HepG2 (cell line): ENCODE results near the gene COL8A2. TPM values are rescaled to one million over a fixed set of nuclear protein-coding genes. Genes with fewer than 3 reads are reported as not detected.

Source experiments
- FOXA1 ChIP-seq, 2 experiments: fragments of 450-650 bp in 1 of 2; sonication (generic) in 1 of 2; formaldehyde crosslinking in 1 of 2; IDR thresholded peaks; 2 replicates each; pipeline versions ENCODE4 v1.4.0 to v1.6.1; 2016 to 2020; ENCODE audit warnings: missing genetic modification reagents in 1 of 2
- HNRNPK ChIP-seq: fragments of 200-400 bp; formaldehyde crosslinking; IDR thresholded peaks from 2 replicates; pipeline ENCODE4 v1.6.1; 2018; ENCODE audit warnings: low read length, low read depth, moderate library complexity, mild to moderate bottlenecking; ENCODE audit not compliant: poor library complexity, severe bottlenecking
- KLF12 ChIP-seq: sonication (generic); formaldehyde crosslinking; IDR thresholded peaks from 2 replicates; pipeline ENCODE4 v1.4.0; 2020; ENCODE audit warnings: missing genetic modification reagents, borderline replicate concordance
- KMT2B ChIP-seq: IDR thresholded peaks from 2 replicates; pipeline ENCODE4 v1.6.1; 2016; ENCODE audit warnings: missing genetic modification reagents, missing compliant biosample characterization
- NR2F6 ChIP-seq, 2 experiments: IDR thresholded peaks; 2 replicates each; pipeline ENCODE4 v1.6.1; 2016; ENCODE audit warnings: antibody characterized with exemption in 1 of 2, mild to moderate bottlenecking in 1 of 2
- NRL ChIP-seq: sonication (generic); formaldehyde crosslinking; IDR thresholded peaks from 2 replicates; pipeline ENCODE4 v1.5.0; 2020; ENCODE audit warnings: missing genetic modification reagents, mild to moderate bottlenecking, moderate library complexity, borderline replicate concordance
- ONECUT2 ChIP-seq: sonication (generic); formaldehyde crosslinking; IDR thresholded peaks from 2 replicates; pipeline ENCODE4 v1.4.0; 2020; ENCODE audit warnings: missing genetic modification reagents
- SETDB1 ChIP-seq: sonication (generic); formaldehyde crosslinking; IDR thresholded peaks from 2 replicates; pipeline ENCODE4 v1.5.1; 2020; ENCODE audit warnings: missing genetic modification reagents, mild to moderate bottlenecking, borderline replicate concordance
- THYN1 ChIP-seq: sonication (generic); formaldehyde crosslinking; IDR thresholded peaks from 2 replicates; pipeline ENCODE4 v1.8.1; 2023; ENCODE audit warnings: low read depth, mild to moderate bottlenecking, moderate library complexity, missing genetic modification reagents, borderline replicate concordance
- ZBTB8A ChIP-seq: sonication (generic); formaldehyde crosslinking; IDR thresholded peaks from 2 replicates; pipeline ENCODE4 v1.4.0; 2020; ENCODE audit warnings: mild to moderate bottlenecking, low read depth, missing genetic modification reagents, borderline replicate concordance
- ZNF143 ChIP-seq: sonication (generic); formaldehyde crosslinking; IDR thresholded peaks from 2 replicates; pipeline ENCODE4 v1.4.0; 2020; ENCODE audit warnings: missing genetic modification reagents
- ZNF484 ChIP-seq: sonication (generic); formaldehyde crosslinking; IDR thresholded peaks from 2 replicates; pipeline ENCODE4 v1.5.1; 2020; ENCODE audit warnings: mild to moderate bottlenecking, low read depth, missing genetic modification reagents, borderline replicate concordance
- ZNF552 ChIP-seq: sonication (generic); formaldehyde crosslinking; IDR thresholded peaks from 2 replicates; pipeline ENCODE4 v1.9.0; 2022; ENCODE audit warnings: missing genetic modification reagents, mild to moderate bottlenecking, borderline replicate concordance
- ZNF563 ChIP-seq: sonication (generic); formaldehyde crosslinking; IDR thresholded peaks from 2 replicates; pipeline ENCODE4 v1.8.0; 2022; ENCODE audit warnings: mild to moderate bottlenecking, moderate library complexity, missing genetic modification reagents
- polyA plus RNA-seq, 8 experiments: library from polyadenylated mRNA; depleted of rRNA in 3 of 8; stranded (reverse) in 7 of 8; unstranded in 1 of 8; fragments of >200 nt; fragmentation: Illumina TruSeq in 4 of 8; extraction: Trizol in 4 of 8; gene quantifications; 2 replicates each; pipeline versions ENCODE4 v1.2.1 to v1.2.3, GENCODE V29; 2011 to 2016; ENCODE audit warnings: low read depth in 4 of 8, missing spikeins in 1 of 8, mixed read lengths in 1 of 8; ENCODE audit not compliant: insufficient read depth in 1 of 8
- total RNA-seq, 5 experiments: library from RNA; depleted of rRNA; stranded (reverse); fragments of >200 nt; fragmentation: Illumina TruSeq; extraction: Trizol; gene quantifications; 2 replicates each; pipeline ENCODE4 v1.2.3, GENCODE V29; 2016; ENCODE audit warnings: low read depth in 1 of 5
- TF ChIP-seq, protein P1 (sequence below): sonication (generic); formaldehyde crosslinking; IDR thresholded peaks from 2 replicates; pipeline ENCODE4 v1.4.0; 2020; ENCODE audit warnings: missing genetic modification reagents
- TF ChIP-seq, protein P2 (sequence below): fragments of 450-650 bp; IDR thresholded peaks from 2 replicates; pipeline ENCODE4 v1.6.1; 2016
- TF ChIP-seq, protein P3 (sequence below): sonication (generic); formaldehyde crosslinking; IDR thresholded peaks from 2 replicates; pipeline ENCODE4 v1.5.0; 2020; ENCODE audit warnings: mild to moderate bottlenecking, missing genetic modification reagents
- TF ChIP-seq, protein P4 (sequence below): IDR thresholded peaks from 2 replicates; pipeline ENCODE4 v1.6.1; 2016; ENCODE audit warnings: mild to moderate bottlenecking

Gene COL8A2
- total and polyA plus RNA-seq, 2 of the 13 experiments (the other 11 are each of a cell fraction or from before 2014, with no cell fraction given), result 0.13 to 0.24 TPM

DNA sequence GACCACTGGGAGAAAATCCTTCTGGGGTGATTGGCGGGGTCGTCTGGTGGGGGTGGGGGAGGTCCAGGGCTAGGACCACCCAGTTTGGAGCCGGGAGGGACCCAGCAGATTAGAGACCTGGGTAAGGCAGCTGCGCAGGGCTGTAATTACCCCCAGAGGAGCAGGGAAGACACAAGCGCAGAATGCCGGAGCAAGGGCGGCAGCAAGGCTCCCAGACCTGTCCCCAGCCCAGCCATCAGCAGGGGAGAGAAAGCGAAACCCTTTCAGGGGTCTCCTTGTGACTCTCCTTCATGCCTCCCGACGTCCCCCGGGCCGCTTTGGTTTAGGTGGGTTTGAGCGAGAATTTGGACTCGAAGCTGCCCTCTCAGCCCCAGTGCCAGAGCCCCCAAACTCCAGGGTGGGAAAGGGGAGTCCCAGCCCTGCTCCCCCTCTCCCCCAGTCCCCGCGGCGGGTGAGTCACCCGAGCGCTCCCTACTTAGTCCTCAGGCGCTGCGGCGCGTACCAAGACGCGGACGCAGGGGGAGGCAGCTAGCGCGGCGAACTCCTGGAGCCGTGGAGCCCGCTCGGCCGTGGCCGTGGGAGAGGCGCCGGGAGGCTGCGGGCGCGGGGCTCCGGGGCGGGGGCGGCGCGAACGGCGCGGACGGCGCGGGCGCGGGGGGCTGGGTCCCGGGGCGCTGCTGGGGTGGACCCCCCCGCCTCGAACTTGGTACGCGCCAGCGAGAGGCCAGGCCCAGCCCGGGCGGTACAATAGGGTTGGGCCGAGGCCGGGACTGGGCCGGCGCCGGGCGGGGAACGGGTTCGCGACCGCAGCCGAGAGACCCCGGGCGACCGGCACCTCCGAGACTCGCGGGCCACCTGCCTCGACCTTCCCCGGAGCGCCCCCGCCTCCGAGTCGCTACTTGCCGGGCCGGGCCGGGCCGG, 30.6 kb upstream of the COL8A2 start, which contains the start of gene MAP7D1 (continued):
- TF ChIP-seq, protein P1, sequence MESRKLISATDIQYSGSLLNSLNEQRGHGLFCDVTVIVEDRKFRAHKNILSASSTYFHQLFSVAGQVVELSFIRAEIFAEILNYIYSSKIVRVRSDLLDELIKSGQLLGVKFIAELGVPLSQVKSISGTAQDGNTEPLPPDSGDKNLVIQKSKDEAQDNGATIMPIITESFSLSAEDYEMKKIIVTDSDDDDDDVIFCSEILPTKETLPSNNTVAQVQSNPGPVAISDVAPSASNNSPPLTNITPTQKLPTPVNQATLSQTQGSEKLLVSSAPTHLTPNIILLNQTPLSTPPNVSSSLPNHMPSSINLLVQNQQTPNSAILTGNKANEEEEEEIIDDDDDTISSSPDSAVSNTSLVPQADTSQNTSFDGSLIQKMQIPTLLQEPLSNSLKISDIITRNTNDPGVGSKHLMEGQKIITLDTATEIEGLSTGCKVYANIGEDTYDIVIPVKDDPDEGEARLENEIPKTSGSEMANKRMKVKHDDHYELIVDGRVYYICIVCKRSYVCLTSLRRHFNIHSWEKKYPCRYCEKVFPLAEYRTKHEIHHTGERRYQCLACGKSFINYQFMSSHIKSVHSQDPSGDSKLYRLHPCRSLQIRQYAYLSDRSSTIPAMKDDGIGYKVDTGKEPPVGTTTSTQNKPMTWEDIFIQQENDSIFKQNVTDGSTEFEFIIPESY (CRISPR knock-in tag), result no peak
- TF ChIP-seq ZBTB8A (CRISPR knock-in tag), result no peak
- TF ChIP-seq, protein P2, sequence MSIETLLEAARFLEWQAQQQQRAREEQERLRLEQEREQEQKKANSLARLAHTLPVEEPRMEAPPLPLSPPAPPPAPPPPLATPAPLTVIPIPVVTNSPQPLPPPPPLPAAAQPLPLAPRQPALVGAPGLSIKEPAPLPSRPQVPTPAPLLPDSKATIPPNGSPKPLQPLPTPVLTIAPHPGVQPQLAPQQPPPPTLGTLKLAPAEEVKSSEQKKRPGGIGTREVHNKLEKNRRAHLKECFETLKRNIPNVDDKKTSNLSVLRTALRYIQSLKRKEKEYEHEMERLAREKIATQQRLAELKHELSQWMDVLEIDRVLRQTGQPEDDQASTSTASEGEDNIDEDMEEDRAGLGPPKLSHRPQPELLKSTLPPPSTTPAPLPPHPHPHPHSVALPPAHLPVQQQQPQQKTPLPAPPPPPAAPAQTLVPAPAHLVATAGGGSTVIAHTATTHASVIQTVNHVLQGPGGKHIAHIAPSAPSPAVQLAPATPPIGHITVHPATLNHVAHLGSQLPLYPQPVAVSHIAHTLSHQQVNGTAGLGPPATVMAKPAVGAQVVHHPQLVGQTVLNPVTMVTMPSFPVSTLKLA, result no peak
- no peak for TF ChIP-seq ZNF143 (CRISPR knock-in tag)
- no peak for TF ChIP-seq NR2F6 (IDR thresholded peaks at IDR 0.05)
- no peak for TF ChIP-seq NR2F6 (CRISPR knock-in tag; IDR thresholded peaks at IDR 0.05)
- TF ChIP-seq, protein P3, sequence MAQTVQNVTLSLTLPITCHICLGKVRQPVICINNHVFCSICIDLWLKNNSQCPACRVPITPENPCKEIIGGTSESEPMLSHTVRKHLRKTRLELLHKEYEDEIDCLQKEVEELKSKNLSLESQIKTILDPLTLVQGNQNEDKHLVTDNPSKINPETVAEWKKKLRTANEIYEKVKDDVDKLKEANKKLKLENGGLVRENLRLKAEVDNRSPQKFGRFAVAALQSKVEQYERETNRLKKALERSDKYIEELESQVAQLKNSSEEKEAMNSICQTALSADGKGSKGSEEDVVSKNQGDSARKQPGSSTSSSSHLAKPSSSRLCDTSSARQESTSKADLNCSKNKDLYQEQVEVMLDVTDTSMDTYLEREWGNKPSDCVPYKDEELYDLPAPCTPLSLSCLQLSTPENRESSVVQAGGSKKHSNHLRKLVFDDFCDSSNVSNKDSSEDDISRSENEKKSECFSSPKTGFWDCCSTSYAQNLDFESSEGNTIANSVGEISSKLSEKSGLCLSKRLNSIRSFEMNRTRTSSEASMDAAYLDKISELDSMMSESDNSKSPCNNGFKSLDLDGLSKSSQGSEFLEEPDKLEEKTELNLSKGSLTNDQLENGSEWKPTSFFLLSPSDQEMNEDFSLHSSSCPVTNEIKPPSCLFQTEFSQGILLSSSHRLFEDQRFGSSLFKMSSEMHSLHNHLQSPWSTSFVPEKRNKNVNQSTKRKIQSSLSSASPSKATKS, result no peak
- TF ChIP-seq NRL (CRISPR knock-in tag), result no peak
- TF ChIP-seq ONECUT2 (CRISPR knock-in tag), result no peak
- TF ChIP-seq, protein P4, sequence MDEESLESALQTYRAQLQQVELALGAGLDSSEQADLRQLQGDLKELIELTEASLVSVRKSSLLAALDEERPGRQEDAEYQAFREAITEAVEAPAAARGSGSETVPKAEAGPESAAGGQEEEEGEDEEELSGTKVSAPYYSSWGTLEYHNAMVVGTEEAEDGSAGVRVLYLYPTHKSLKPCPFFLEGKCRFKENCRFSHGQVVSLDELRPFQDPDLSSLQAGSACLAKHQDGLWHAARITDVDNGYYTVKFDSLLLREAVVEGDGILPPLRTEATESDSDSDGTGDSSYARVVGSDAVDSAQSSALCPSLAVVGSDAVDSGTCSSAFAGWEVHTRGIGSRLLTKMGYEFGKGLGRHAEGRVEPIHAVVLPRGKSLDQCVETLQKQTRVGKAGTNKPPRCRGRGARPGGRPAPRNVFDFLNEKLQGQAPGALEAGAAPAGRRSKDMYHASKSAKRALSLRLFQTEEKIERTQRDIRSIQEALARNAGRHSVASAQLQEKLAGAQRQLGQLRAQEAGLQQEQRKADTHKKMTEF (CRISPR knock-in tag), result 0 out of 2 replicates have a peak, but pooled peaks have one; percentile 9
- TF ChIP-seq ZNF563, result 0 out of 2 replicates have a peak, but pooled peaks have one; percentile 74
- no peak for TF ChIP-seq THYN1 (CRISPR knock-in tag)
- TF ChIP-seq KMT2B (CRISPR knock-in tag), result no peak
- TF ChIP-seq KLF12 (CRISPR knock-in tag), result no peak
- TF ChIP-seq ZNF484 (CRISPR knock-in tag), result no peak
- no peak for TF ChIP-seq FOXA1 (IDR thresholded peaks at IDR 0.05)
- TF ChIP-seq FOXA1 (CRISPR knock-in tag; IDR thresholded peaks at IDR 0.05), result no peak
- no peak for TF ChIP-seq ZNF552
- TF ChIP-seq SETDB1, result no peak
- TF ChIP-seq HNRNPK, result peak; percentile 4
